Measurements from ENCODE around the gene ZNF541.

The ZNF541 gene

GRCh38 chr19:47544075-47544474 lies 28.9 kb downstream of the ZNF541 start:
- no peak for DNase-seq (ENCODE audit: low spot score)

- DNase-seq (ENCODE audit: low spot score) = peak; percentile 10
Measured at GRCh38 chr19:47542030-47542475, 30.9 kb downstream of the ZNF541 start.

- no peak for DNase-seq (ENCODE audit: low spot score)
Measured at GRCh38 chr19:47541518-47541917, 31.4 kb downstream of the ZNF541 start.

- DNase-seq (ENCODE audit: low spot score) = peak; percentile 10
Measured at GRCh38 chr19:47540748-47541147, 32.2 kb downstream of the ZNF541 start.

GRCh38 chr19:47539747-47540311 lies 33.1 kb downstream of the ZNF541 start:
- DNase-seq (ENCODE audit: low spot score) = no peak

GRCh38 chr19:47538812-47539211 lies 34.1 kb downstream of the ZNF541 start:
- DNase-seq (ENCODE audit: low spot score) = no peak

GRCh38 chr19:47537493-47537892 lies 35.5 kb downstream of the ZNF541 start:
- DNase-seq (ENCODE audit: low spot score) = no peak

- DNase-seq (ENCODE audit: low spot score) = no peak
Measured at GRCh38 chr19:47534628-47535027, 38.3 kb downstream of the ZNF541 start.

GRCh38 chr19:47531640-47532387 lies 41.1 kb downstream of the ZNF541 start:
- DNase-seq (ENCODE audit: low spot score) = no peak

- no peak for DNase-seq (ENCODE audit: low spot score)
Measured at GRCh38 chr19:47529018-47529742, 43.8 kb downstream of the ZNF541 start.

- no peak for DNase-seq (ENCODE audit: low spot score)
Measured at GRCh38 chr19:47526798-47527197, 46.1 kb downstream of the ZNF541 start.

- no peak for DNase-seq (ENCODE audit: low spot score)
Measured at GRCh38 chr19:47523473-47523872, 49.5 kb downstream of the ZNF541 start.

Small RNAs within 50 kb of the gene (small RNA-seq; reads per million reads assigned to genes)
- gene RN7SL322P = 0 reads per million in 2 experiments
